ENCODE data around the gene VEGFB.

Gene VEGFB

GRCh38 chr11:64256300-64256699 lies 21.9 kb downstream of the VEGFB start:
- Mint-ChIP-seq H3K4me1 (peaks cover 31% of the 10 kb centered on the region), H3K4me3 (no peak overlapping the region), H3K27me3 (ENCODE audit: low read depth, poor library complexity) (peaks cover 2% of the 10 kb centered on the region), H3K9me3 (no peaks in the 10 kb centered on the region), H3K27ac (no peak overlapping the region), H3K36me3 (ENCODE audit: low read depth) (peaks cover 17% of the 10 kb centered on the region)
- DNase-seq: no peak
- no peak for TF ChIP-seq CTCF (IDR thresholded peaks at IDR 0.05)

DNA sequence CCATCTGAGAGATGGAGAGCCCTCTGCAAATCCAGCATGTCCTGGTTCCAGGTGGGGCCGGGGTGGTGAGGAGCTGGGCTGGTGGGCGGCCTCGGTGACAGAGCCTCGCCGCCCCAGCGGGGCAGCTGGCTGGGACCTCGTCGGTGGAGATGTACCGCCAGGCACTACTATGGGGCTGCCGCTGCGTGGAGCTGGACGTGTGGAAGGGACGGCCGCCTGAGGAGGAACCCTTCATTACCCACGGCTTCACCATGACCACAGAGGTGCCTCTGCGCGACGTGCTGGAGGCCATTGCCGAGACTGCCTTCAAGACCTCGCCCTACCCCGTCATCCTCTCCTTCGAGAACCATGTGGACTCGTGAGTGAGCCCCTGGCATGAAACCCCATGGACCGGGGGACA lies 24.0 kb downstream of the VEGFB start:
- Mint-ChIP-seq H3K27ac (no peak overlapping the region), H3K9me3 (no peaks in the 10 kb centered on the region), H3K27me3 (ENCODE audit: low read depth, poor library complexity) (peaks cover 2% of the 10 kb centered on the region), H3K4me3 (no peak overlapping the region), H3K4me1 (peaks cover 26% of the 10 kb centered on the region), H3K36me3 (ENCODE audit: low read depth) (peaks cover 21% of the 10 kb centered on the region)
- DNase-seq: no peak
- no peak for TF ChIP-seq CTCF (IDR thresholded peaks at IDR 0.05)

- peaks cover 2% of the 10 kb centered on the region for H3K27me3 Mint-ChIP-seq (ENCODE audit: low read depth, poor library complexity)
- no peak overlapping the region for H3K4me3 Mint-ChIP-seq
- no peak for TF ChIP-seq CTCF (IDR thresholded peaks at IDR 0.05)
Observed at GRCh38 chr11:64258946-64259532, 24.7 kb downstream of the VEGFB start.

DNA sequence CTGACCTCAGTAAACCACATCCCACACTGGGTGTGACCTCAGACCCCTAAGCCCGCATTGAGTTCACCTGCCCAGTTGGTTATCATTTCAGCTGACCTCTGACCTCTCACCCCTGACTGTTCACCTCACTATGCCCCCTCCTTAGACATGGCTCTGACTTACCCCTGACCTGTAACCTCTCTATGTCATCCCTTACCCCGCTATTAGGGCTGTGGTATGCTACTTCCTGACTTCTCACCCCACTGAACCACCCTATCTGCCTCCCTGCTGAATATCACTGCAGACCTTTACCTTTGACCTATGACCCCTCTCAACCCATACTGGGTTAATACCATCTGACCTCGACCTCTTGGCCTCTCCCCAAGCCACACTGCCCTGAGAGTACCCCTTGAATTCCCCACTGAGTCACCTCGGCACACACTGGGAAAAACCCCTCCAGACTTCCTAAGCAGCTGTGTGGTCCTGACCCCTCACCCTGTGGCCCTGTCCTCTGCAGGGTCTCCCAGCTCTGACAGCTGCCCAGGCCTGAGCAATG lies 25.2 kb downstream of the VEGFB start:
- Mint-ChIP-seq H3K27ac (peak overlapping the region; percentile 89), H3K9me3 (no peaks in the 10 kb centered on the region), H3K4me1 (peaks cover 30% of the 10 kb centered on the region), H3K4me3 (no peak overlapping the region), H3K36me3 (ENCODE audit: low read depth) (peaks cover 21% of the 10 kb centered on the region), H3K27me3 (ENCODE audit: low read depth, poor library complexity) (peaks cover 2% of the 10 kb centered on the region)
- TF ChIP-seq CTCF (IDR thresholded peaks at IDR 0.05): no peak
- no peak for DNase-seq

More at GRCh38 chr11:64258946-64259532, 24.7 kb downstream of the VEGFB start:
- Mint-ChIP-seq H3K27ac (peak overlapping the region; percentile 89), H3K4me1 (peaks cover 25% of the 10 kb centered on the region), H3K36me3 (ENCODE audit: low read depth) (peaks cover 21% of the 10 kb centered on the region), H3K9me3 (no peaks in the 10 kb centered on the region)
- DNase-seq: no peak

DNA sequence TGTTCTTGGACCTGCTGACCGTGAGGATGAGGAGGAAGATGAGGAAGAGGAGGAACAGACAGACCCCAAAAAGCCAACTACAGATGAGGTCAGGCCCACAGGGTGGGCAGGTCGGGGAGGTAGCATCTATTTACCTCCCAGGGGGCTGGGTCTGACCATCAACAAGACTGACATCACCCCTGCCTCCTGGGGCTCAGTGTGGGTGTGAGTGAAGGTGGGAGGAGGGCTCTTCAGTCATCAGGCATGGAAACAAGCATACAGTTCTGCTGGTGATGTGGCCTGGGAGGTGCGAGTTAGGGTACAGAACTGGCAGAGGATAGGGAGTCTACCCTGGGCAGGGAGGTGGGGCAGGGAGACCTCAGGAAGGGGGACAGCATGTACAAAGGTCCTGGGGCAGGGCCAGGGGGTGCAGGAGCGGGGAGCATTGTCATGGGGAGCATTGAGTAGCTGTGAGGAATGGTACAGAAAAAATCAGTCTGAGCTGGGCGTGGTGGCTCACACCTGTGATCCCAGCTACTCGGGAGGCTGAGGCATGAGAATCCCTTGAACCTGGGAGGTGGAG lies 25.8 kb downstream of the VEGFB start:
- H3K27me3 Mint-ChIP-seq (ENCODE audit: low read depth, poor library complexity): peaks cover 2% of the 10 kb centered on the region
- DNase-seq: no peak
- H3K9me3 Mint-ChIP-seq: no peaks in the 10 kb centered on the region
- H3K36me3 Mint-ChIP-seq (ENCODE audit: low read depth): peaks cover 21% of the 10 kb centered on the region
- no peak for TF ChIP-seq CTCF (IDR thresholded peaks at IDR 0.05)
- no peak overlapping the region for H3K4me3 Mint-ChIP-seq
- H3K4me1 Mint-ChIP-seq: peaks cover 30% of the 10 kb centered on the region
- peak overlapping the region; percentile 89 for H3K27ac Mint-ChIP-seq
